Muscle of leg (tissue), 11 donors: Measurements from ENCODE around the gene RAD51D. TPM values are rescaled to one million over a fixed set of nuclear protein-coding genes. Genes with fewer than 3 reads are reported as not detected.

ENCODE experiments used
- DNase-seq: peaks from one replicate; pipeline ENCODE4 v3.0.0; 2013
- H3K27ac ChIP-seq: one replicate; pipeline ENCODE4 v1.5.1; 2013; ENCODE audit warnings: mild to moderate bottlenecking, low read length, control low read depth
- H3K27me3 ChIP-seq: one replicate; pipeline ENCODE4 v1.6.1; 2013; ENCODE audit warnings: low read length; ENCODE audit not compliant: control insufficient read depth, insufficient read depth
- H3K36me3 ChIP-seq: one replicate; pipeline ENCODE4 v1.6.1; 2013; ENCODE audit warnings: low read length; ENCODE audit not compliant: control insufficient read depth, insufficient read depth
- H3K4me1 ChIP-seq: one replicate; pipeline ENCODE4 v1.6.1; 2013; ENCODE audit warnings: low read length; ENCODE audit not compliant: control insufficient read depth, insufficient read depth
- H3K4me3 ChIP-seq: one replicate; pipeline ENCODE4 v1.5.1; 2013; ENCODE audit warnings: low read length, control low read depth
- H3K9me3 ChIP-seq: replicated peaks from 2 replicates; pipeline ENCODE4 v1.6.1; 2013; ENCODE audit warnings: low read depth, low read length; ENCODE audit not compliant: control insufficient read depth
- WGBS: methylation state at CpG from one replicate; pipeline ENCODE4 v1.1.5; 2013; ENCODE audit warnings: missing lambda C conversion rate; ENCODE audit not compliant: insufficient coverage; 5-methylcytosine and 5-hydroxymethylcytosine counted together
- polyA plus RNA-seq, 8 donors: library from polyadenylated mRNA; unstranded; fragments of 120-200 nt; gene quantifications; one replicate each; pipeline versions ENCODE4 v1.2.1 to v1.2.3, GENCODE V29; 2013; ENCODE audit warnings: inconsistent platforms in 1 of 8, low replicate concordance in 1 of 8; ENCODE audit not compliant: insufficient read length in 8 of 8, insufficient read depth in 1 of 8
- total RNA-seq: library from RNA; stranded (reverse); fragments of 120-200 nt; gene quantifications from one replicate; pipeline ENCODE4 v1.2.4, GENCODE V29; 2013

The RAD51D gene
- total and polyA plus RNA-seq, 9 donors = 4.2 to 8.2 (median 6.5) TPM

DNA sequence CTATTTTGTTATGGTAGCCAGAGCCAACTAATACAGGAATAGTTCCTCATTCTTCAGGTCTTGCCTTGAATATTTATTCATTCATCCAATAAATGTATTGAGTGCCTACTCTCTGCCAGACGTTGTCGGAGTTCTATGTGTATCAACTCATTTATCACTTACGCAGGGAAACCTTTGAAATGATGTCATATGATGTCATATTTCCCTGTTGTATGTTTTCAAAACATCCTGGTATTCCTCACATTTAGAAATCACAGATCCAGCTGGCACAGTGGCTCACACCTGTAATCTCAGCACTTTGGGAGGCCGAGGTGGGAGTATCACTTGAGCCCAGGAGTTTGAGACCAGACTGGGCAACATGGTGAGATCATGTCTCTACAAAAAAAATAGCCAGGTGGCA lies 25.2 kb upstream of the RAD51D start:
- H3K27me3 ChIP-seq = no peaks in the 10 kb centered on the region
- H3K27ac ChIP-seq = no peak overlapping the region
- H3K36me3 ChIP-seq = peaks cover under 1% of the 10 kb centered on the region
- peaks cover 24% of the 10 kb centered on the region for H3K4me1 ChIP-seq
- DNase-seq = no peak
- H3K4me3 ChIP-seq = no peak overlapping the region
- no peaks in the 10 kb centered on the region for H3K9me3 ChIP-seq
- WGBS = 100% methylated on average over 1 of the region's 4 CpGs

DNA sequence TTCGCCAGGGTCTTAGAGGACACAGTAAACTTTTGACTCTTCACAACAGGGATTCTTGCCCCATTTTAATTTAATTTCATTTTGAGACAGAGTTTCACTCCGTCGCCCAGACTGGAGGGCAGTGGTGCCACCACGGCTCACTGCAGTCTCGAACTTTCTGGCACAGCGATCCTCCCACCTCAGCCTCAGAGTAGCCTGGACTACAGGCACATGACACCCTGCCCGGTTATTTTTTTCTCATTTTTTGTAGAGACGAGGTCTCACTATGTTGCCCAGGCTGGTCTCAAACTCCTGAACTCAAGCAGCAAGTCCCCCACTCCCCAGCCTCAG lies 22.8 kb upstream of the RAD51D start:
- Histone ChIP-seq H3K27ac (no peak overlapping the region), H3K9me3 (no peaks in the 10 kb centered on the region), H3K4me1 (peaks cover 19% of the 10 kb centered on the region), H3K27me3 (no peaks in the 10 kb centered on the region), H3K4me3 (no peak overlapping the region), H3K36me3 (peaks cover 25% of the 10 kb centered on the region)
- 66% methylated on average over 8 of the region's 8 CpGs for WGBS
- no peak for DNase-seq

DNA sequence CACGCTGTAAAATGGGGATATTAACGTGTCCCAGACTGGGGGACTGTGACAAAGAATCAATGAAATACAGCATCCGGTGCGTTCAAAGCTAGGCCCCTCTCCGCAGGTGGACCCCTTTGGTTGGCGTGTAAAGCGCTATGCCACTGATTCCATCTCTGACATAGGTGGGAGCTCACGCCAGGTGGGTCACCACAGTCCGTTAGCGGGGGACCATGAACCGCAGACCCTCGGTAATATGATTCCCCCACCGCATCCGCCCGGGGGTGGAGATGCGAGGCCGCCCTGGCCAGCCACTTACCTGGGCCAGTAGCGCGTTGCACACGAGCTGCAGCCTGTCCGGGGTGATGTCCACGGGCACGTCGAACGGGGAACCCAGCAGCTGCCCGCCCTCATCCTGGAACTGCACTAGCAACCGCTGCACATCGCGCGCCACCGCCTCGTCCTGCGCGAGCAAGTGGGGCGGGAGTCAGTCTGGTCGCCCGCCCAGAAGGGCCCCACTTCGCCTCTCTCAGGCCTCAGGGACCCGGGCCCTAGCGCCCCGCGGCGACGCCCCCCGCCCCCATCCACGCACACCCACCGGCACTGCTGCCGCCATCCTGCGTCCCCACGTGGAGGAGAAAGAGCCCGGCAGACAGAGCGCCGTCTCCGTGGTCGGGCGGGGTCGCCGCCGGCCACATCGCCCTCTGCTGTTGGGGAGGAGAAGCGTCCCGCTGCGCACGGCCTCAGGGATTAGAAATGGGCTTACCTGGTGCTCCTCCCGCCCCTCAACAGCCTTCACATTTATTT lies 22.2 kb upstream of the RAD51D start, which contains the start of gene NLE1:
TSS of gene NLE1 (minus strand) at position 623 of the 786 bp plus-strand sequence. CDS start at position 595, 28 bp downstream.
- peak; percentile 89 for DNase-seq
- H3K27ac ChIP-seq = peak within 1 kb of the TSS; percentile 29
- peaks cover 19% of the 10 kb centered on the region for H3K4me1 ChIP-seq
- no peaks in the 10 kb centered on the region for H3K27me3 ChIP-seq
- no peaks in the 10 kb centered on the region for H3K9me3 ChIP-seq
- peak within 1 kb of the TSS; percentile 76 for H3K4me3 ChIP-seq
- under 1% methylated on average over 55 of the region's 65 CpGs for WGBS
- peaks cover 31% of the 10 kb centered on the region for H3K36me3 ChIP-seq

DNA sequence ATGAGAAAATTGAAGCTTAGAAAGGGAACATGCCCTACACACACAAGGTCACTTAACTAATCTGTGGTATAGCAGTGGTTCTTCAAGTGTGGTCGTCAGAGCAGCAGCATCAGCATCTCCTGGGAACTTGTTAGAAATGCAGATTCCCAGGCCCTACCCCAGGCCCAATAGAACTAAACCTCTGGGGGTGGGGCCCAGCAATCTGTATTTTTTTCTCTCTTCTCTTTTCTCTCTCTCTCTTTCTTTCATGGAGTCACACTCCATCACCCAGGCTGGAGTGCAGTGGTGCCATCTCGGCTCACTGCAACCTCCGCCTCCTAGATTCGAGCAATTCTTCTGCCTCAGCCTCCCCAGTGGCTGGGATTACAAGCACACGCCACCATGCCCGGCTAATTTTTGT lies 18.6 kb upstream of the RAD51D start:
- Histone ChIP-seq H3K27ac (no peak overlapping the region), H3K4me1 (peaks cover 10% of the 10 kb centered on the region), H3K4me3 (no peak overlapping the region), H3K9me3 (no peaks in the 10 kb centered on the region), H3K36me3 (peaks cover 64% of the 10 kb centered on the region), H3K27me3 (no peaks in the 10 kb centered on the region)
- WGBS = 100% methylated on average over 1 of the region's 6 CpGs
- DNase-seq = no peak

DNA sequence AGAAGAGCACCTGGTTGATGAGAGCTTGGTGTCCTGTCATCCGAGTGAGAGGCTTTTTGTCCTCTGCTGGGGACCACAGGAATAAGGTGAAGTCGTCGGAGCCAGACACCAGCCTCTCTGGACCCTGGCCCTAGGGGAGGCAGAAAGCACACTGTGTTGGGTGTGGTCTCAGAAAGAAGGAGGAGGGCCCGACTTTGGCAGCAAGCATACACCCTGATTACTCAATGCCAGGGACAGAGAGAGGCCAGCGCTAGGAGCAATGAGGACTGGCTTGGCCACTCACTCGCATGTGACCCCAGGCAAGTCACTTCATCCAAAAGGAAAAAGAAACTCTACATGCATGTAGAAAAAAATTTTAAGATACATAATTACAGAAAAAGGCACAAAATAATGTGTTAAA lies 15.7 kb upstream of the RAD51D start:
- WGBS = 70% methylated on average over 1 of the region's 6 CpGs

DNA sequence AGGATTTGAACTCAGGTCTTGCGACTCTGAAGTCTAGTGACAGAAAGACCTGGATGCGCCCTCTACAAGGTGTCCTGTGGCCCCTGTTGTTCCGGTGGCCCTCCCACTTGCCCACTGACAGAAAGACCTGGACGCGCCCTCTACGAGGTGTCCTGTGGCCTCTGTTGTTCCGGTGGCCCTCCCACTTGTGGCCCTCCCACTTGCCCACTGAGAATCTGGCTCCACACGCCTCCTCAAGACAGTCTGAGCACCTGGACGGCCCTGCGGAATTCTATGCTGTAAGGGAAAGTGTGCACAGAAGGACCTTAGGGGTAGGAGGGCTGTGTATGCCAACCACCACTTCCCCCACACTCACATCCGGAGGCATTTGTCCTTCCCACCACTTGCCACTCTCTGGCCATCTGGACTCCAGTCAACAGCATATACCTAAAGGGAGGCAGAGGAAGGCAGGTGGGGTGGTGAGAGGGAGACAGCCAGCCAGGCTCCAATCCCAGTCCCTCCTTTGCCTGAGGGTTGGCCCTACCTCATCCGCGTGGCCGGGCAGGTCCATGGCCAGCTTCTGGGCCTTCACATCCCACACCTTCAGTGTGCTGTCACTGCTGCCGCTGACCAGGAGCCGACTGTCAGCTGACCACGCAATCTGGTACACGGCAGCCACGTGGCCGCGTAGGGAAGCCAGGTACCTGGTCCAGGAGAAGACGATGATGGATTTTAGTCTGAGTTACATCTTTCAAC lies 13.3 kb upstream of the RAD51D start:
- Histone ChIP-seq H3K27ac (no peak overlapping the region), H3K4me1 (no peaks in the 10 kb centered on the region), H3K9me3 (no peaks in the 10 kb centered on the region), H3K4me3 (no peak overlapping the region), H3K36me3 (peaks cover 70% of the 10 kb centered on the region), H3K27me3 (no peaks in the 10 kb centered on the region)
- WGBS = 98% methylated on average over 18 of the region's 22 CpGs
- DNase-seq = no peak

More for the DNA sequence above, 15.7 kb upstream of the RAD51D start:
- Histone ChIP-seq H3K27ac (no peak overlapping the region), H3K4me1 (no peaks in the 10 kb centered on the region), H3K36me3 (peaks cover 87% of the 10 kb centered on the region), H3K4me3 (no peak overlapping the region), H3K9me3 (no peaks in the 10 kb centered on the region), H3K27me3 (no peaks in the 10 kb centered on the region)
- no peak for DNase-seq

DNA sequence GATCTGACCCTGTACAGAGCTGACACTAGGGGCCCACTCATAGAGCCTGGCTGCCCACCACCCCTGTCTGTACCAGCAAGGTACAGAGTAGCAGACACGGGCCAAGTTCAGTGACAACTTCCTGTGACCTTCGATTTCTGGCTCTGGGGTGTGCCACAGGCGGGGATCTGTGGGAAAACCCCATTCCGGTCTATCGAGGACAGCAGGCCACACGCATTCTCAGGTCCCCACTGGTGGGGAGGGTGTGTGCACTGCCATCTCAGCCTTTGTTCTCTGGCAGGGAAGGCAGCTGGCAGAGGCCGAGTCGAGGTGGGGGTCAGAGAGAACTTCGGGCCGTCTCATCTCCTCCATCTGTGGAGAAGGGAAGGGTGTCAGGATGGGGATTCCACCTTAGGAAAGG lies 12.4 kb upstream of the RAD51D start:
- H3K27ac ChIP-seq = no peak overlapping the region
- WGBS = 95% methylated on average over 3 of the region's 10 CpGs

DNA sequence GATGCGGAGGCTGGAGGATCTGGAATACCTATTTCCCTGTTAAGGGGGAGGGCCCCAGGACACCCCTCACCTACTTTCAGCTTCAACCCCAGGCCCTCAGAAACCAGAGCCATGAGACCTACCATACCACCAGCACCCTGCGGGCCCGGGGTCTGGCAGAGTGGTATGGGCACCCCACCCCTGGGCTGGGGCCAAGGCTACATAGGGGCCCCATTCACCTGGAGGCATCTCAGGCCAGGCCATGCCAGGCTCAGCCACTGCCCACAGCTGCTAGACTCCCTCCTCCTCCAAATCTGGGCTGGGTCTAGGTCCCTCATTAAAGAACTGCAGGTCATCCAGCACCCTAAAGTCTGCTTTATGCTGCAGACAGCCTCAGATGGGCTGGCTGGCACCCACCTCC lies 10.7 kb upstream of the RAD51D start:
- H3K4me3 ChIP-seq = no peak overlapping the region
- peaks cover 47% of the 10 kb centered on the region for H3K36me3 ChIP-seq
- H3K4me1 ChIP-seq = no peaks in the 10 kb centered on the region
- no peak overlapping the region for H3K27ac ChIP-seq
- H3K9me3 ChIP-seq = no peaks in the 10 kb centered on the region
- H3K27me3 ChIP-seq = no peaks in the 10 kb centered on the region
- WGBS = no CpG with 5 or more reads among the region's 3 CpGs
- DNase-seq = no peak

More for the DNA sequence above, 12.4 kb upstream of the RAD51D start:
- Histone ChIP-seq H3K4me3 (no peak overlapping the region), H3K4me1 (no peaks in the 10 kb centered on the region), H3K9me3 (no peaks in the 10 kb centered on the region), H3K36me3 (peaks cover 61% of the 10 kb centered on the region), H3K27me3 (no peaks in the 10 kb centered on the region)
- no peak for DNase-seq

DNA sequence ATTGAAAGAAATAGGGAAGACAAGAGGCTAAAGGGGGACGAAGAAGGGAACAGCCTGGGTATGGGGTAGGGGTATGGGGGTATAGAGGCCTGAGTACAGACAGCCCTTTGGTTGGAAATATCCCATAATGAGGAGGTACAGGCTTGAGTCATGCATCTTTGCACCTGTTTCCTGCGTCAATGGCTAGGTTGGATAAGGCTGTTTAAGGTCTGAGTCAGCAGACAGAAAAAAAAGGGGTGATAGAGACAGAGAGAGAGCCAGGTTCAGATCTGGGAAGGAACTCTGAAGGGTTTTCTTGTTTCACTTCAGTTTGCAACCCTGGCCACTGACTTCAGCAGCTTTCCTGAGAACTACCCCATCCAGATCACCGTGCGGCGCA lies 10.3 kb upstream of the RAD51D start:
- WGBS = 77% methylated on average over 2 of the region's 5 CpGs
- Histone ChIP-seq H3K4me1 (no peaks in the 10 kb centered on the region), H3K4me3 (no peak overlapping the region), H3K27me3 (no peaks in the 10 kb centered on the region), H3K36me3 (peaks cover 43% of the 10 kb centered on the region), H3K27ac (no peak overlapping the region), H3K9me3 (no peaks in the 10 kb centered on the region)
- DNase-seq = no peak

DNA sequence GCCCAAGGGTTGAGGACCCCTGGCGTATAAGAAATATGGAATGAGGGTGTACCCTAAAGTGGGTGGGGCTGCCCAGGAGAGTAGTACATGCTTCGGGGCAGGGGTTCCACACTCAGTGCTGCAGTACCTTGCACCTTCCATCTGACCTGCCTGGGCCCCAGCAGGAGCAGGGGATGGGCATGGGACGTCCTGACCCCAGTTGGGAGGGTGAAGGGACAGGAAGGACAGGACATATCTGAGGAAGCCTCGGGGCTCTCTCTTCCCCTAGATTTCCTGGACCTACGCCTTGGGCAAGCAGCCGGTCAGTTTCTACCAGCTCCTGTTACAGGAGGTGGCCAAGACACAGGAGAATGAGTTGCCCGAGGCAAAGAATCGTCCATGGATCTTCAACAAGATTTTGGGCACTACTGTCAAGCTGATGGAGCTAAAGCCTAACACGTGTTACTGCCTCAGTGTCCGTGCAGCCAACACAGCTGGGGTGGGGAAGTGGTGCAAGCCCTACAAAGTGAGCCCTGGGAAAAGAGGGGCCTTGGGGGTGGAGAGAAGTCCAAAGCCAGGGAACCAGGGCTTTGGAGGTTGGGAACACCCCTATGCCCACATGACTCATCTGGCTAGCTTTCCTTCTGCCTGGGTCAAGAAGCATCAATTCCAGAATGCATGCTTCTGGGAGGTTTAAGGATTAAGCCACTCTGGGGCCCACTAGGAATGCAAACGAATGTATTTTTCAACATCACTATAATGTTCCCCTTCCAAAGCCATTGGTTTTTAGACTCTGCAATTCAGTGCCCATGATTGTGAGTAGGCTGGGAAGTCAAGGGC lies 9.7 kb upstream of the RAD51D start:
- Histone ChIP-seq H3K36me3 (peaks cover 37% of the 10 kb centered on the region), H3K4me3 (no peak overlapping the region), H3K27ac (no peak overlapping the region), H3K4me1 (no peaks in the 10 kb centered on the region), H3K27me3 (no peaks in the 10 kb centered on the region), H3K9me3 (no peaks in the 10 kb centered on the region)
- WGBS = 91% methylated on average over 5 of the region's 11 CpGs
- DNase-seq = no peak
